HG03565 (cell line): ENCODE measurements around the gene STAC3.

Experiments
- ATAC-seq: cut with Tn5 transposase; IDR thresholded peaks from one replicate; pipeline ENCODE4 v1.9.1; 2021; ENCODE audit warnings: mild to moderate bottlenecking, moderate library complexity; ENCODE audit not compliant: unreplicated experiment

STAC3 gene

DNA sequence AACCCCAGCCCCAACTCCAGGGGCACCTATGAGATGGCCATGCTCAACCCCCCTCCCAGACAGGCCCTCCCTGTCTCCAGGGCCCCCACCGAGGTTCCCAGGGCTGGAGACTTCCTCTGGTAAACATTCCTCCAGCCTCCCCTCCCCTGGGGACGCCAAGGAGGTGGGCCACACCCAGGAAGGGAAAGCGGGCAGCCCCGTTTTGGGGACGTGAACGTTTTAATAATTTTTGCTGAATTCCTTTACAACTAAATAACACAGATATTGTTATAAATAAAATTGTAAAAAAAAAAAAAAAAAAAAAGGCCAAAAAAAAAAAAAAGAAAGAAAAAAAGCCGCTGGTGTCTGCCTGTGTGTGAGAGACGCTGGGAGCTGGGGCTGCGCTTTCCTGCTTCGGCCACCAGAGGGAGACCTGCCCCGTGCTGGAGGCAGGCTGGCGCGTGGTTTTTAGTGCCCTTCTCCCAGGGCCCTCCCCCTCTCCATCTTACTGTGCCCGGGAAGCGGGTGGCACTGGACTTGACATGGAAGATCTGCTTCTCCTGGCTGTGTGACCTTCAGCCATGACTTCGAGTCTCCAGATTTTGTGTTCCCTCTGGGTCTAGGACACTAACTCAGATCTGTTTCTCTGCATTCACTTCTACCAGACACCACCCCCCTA lies 37.8 kb downstream of the STAC3 start:
- ATAC-seq: peak; percentile 41

- ATAC-seq: no peak
Observed at GRCh38 chr12:57212701-57213057, 38.3 kb downstream of the STAC3 start.

DNA sequence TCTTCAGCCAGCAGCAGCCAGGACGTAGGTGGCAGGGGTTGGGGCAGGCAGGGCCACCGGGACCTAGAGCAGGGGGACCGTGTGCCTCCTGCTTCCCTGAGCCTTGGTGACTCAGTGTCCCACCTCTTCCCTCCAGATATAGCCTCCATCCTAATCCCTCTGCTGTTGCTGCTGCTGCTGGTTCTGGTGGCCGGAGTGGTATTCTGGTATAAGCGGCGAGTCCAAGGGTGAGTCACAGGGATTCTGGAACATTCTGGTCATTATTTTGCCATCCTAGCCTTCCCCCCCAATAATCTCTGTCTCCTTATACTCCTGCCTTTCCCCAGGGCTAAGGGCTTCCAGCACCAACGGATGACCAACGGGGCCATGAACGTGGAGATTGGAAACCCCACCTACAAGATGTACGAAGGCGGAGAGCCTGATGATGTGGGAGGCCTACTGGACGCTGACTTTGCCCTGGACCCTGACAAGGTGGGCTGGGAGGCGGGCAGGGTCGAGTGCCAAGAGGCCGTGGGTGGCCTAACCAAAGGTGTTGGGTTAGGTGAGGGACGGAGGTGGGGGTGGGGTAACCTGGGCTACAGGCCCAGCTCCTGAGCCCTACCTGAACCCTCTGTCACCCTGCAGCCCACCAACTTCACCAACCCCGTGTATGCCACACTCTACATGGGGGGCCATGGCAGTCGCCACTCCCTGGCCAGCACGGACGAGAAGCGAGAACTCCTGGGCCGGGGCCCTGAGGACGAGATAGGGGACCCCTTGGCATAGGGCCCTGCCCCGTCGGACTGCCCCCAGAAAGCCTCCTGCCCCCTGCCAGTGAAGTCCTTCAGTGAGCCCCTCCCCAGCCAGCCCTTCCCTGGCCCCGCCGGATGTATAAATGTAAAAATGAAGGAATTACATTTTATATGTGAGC lies 38.9 kb downstream of the STAC3 start:
- ATAC-seq: no peak

DNA sequence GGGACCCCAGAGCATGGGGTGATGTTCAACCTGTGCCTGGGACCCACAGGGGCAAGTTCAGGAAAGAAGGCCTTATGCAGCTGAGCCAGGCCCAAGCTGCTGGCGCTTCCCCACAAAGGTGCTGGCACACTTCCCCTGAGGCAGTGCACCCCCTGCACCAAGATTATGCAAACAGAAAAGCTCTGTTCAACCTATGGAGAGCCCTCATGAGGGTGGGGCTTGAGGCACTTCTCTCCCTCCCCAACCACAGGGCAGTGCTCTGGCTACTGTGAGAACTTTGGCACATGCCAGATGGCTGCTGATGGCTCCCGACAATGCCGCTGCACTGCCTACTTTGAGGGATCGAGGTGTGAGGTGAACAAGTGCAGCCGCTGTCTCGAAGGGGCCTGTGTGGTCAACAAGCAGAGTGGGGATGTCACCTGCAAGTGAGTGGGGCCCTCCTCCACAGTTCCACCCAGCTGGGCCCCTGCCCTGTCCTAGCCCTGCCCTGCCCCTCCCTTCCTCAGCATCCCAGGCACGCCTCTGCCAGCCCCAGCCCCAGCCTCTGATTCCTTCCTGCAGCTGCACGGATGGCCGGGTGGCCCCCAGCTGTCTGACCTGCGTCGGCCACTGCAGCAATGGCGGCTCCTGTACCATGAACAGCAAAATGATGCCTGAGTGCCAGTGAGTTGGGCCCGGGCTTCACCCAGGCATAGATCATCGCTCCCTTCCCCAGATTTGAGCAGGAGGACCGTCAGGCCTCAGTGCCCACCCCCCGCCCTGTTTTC lies 39.9 kb downstream of the STAC3 start:
- ATAC-seq: no peak

DNA sequence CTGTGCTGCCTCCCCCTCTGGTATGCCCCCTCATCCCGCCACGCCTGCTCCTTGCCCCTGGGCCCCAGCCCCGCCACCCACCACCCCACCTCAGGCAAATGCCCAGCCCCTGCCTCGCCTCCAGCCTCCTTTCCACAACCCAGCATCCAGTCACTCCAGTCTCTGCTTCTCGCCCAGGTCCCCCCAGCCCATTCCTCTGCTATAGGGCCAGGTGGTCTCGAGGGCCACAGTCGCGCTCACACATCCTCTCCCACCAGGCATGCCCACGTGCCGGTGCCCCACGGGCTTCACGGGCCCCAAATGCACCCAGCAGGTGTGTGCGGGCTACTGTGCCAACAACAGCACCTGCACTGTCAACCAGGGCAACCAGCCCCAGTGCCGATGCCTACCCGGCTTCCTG lies 40.5 kb downstream of the STAC3 start:
- ATAC-seq: no peak

GRCh38 chr12:57209916-57210315 lies 41.1 kb downstream of the STAC3 start:
- ATAC-seq: no peak

- no peak for ATAC-seq
Observed at GRCh38 chr12:57208631-57209282, 42.2 kb downstream of the STAC3 start.

DNA sequence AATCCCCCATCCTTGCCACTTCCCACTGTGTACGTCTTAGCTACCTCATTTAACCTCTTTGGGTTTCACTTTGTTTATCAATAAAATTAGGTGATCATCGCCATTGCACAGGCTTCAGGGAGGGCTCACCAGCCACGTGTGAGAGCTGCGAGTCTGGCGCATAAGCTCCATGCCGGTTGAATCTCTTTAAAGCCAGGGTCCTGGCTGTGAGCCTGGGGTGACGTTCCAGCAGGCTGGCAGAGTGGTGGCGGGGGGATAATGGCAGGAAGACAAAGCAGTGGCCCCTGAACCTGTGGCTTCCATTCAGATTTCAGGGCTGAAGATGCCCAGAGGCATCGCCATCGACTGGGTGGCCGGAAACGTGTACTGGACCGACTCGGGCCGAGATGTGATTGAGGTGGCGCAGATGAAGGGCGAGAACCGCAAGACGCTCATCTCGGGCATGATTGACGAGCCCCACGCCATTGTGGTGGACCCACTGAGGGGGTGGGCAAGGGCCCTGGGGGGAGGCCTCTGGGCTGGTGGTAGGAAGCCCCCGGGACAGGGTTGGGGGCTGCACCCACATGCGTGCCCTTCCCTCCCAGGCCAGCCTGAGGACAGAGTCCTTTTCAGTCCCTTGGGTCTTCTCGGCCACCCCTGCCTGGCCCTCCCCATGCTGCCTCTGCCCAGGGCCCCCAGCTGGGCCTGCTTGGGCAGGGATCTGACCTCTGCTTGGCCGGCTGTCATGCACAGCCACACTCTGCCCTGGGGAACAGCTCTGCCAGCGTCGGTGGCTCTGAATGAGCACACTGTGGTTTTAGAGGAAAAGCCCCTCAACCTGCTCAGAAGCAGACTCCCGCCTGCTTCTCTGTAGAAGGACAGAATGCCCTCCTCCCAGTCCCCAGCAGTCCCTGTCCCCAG lies 43.0 kb downstream of the STAC3 start:
- ATAC-seq: no peak

GRCh38 chr12:57205931-57206330 lies 45.1 kb downstream of the STAC3 start:
- ATAC-seq: no peak

DNA sequence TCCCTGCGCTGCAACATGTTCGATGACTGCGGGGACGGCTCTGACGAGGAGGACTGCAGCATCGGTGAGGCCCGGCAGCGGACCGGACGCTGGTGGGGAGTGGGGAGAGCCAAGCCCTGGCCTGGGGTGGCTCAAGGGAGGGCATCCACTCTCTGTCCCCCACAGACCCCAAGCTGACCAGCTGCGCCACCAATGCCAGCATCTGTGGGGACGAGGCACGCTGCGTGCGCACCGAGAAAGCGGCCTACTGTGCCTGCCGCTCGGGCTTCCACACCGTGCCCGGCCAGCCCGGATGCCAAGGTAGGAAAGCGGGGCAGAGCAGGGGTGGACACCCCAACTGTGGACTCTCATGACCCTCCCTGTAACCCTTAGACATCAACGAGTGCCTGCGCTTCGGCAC lies 45.8 kb downstream of the STAC3 start:
- no peak for ATAC-seq

DNA sequence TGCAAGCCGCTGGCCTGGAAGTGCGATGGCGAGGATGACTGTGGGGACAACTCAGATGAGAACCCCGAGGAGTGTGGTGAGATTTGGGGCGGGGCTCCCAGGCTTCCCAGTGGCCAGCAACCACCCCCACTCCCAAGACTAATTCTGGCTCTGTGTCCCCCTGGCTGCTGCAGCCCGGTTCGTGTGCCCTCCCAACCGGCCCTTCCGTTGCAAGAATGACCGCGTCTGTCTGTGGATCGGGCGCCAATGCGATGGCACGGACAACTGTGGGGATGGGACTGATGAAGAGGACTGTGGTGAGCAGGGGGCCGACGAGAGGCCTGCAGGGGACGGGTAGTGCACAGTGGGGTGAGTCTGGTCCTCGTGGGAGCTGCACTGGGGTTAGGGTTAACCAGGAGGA lies 46.5 kb downstream of the STAC3 start:
- ATAC-seq: no peak

GRCh38 chr12:57203791-57204190 lies 47.2 kb downstream of the STAC3 start:
- no peak for ATAC-seq

- ATAC-seq: no peak
Observed at GRCh38 chr12:57203201-57203600, 47.8 kb downstream of the STAC3 start.

- no peak for ATAC-seq
Observed at GRCh38 chr12:57202321-57202720, 48.7 kb downstream of the STAC3 start.

DNA sequence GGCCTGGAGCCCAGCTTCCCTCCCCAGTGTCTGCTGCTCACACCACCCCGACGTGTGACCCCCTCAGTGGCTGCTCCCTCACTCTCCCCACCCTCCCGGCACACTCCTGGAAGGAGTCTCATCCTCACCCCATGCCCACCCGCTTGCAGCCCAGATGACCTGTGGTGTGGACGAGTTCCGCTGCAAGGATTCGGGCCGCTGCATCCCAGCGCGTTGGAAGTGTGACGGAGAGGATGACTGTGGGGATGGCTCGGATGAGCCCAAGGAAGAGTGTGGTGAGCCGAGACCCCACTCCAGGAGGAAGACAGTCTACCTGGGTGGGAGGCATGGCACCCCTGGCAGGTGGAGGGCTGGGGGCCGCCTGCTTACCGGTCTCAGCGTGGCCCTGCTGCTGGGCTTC lies 49.4 kb downstream of the STAC3 start:
- no peak for ATAC-seq

DNA sequence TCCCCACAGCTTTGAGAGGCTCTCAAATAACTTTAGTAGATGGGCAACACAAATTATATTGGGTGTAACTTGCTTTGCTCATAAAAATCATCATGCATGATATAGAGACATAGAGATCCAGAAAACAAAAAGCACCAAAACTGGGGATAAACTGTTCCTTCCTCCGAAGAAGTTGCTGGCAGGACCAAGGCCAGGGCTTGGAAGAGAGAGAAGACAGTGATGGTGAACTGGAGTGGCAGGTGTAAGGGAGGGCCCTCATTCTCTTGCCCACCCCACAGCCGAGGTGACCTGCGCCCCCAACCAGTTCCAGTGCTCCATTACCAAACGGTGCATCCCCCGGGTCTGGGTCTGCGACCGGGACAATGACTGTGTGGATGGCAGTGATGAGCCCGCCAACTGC lies 49.8 kb downstream of the STAC3 start:
- ATAC-seq: no peak

DNA sequence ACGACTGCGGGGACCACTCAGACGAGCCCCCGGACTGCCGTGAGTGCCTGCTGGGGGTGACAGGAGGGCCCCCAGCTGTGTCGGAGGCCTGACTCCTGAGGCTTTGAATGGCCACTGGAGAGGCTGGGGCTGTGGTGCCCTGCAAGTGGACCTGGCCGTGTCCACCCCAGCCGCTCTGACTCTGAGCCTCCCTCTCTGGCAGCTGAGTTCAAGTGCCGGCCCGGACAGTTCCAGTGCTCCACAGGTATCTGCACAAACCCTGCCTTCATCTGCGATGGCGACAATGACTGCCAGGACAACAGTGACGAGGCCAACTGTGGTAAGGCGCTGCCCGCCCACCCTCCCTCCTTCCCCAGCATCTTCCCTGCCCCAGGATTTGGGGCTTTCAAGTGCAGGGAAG lies 50.5 kb downstream of the STAC3 start:
- no peak for ATAC-seq

- ATAC-seq: no peak
Observed at GRCh38 chr12:57199191-57199590, 51.8 kb downstream of the STAC3 start.

DNA sequence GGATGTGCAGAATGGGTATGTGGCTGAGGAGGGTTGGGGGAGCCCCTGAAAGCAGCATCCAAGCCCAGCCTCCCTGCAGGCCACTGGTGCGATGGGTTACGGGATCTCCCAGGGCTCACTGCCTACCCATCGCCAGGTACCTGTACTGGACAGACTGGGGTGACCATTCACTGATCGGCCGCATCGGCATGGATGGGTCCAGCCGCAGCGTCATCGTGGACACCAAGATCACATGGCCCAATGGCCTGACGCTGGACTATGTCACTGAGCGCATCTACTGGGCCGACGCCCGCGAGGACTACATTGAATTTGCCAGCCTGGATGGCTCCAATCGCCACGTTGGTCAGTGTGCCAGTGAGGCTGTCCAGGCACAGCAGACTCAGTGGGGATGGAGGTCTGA lies 52.7 kb downstream of the STAC3 start:
- no peak for ATAC-seq

- ATAC-seq: no peak
Observed at GRCh38 chr12:57196956-57197355, 54.0 kb downstream of the STAC3 start.
